Glomerular visceral epithelial cell (primary cell): Measurements from ENCODE around the gene SLC34A3.

Source experiments
- DNase-seq: peaks from one replicate; pipeline ENCODE4 v3.0.0-alpha.2; 2016; ENCODE audit errors: extremely low spot score

Gene SLC34A3

GRCh38 chr9:137230705-137231371 lies at the start of gene SLC34A3:
Gene SLC34A3 (plus strand): TSS chr9:137230901. CDS start chr9:137231703, 802 bp downstream.
- DNase-seq = no peak

DNA sequence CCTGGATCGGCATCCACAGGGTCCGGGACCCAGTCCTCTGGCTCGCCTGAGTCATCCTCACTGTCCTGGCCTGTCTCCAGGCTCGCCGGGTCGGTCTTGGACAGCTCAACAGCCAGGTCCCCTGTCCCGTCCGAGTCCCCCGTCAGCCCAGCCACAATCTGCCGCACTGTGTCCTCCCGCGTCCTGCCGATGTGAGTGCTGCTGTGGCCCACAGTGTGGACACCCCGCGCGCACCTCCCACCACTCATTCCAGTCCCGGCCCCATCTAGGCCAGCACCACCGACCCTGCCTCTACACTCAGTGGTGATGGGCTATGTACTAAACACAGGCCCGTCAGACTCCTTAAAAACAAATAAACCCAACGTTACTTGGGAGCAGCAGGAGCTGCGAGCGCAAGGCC lies 49.0 kb upstream of the SLC34A3 start:
- no peak for DNase-seq

DNA sequence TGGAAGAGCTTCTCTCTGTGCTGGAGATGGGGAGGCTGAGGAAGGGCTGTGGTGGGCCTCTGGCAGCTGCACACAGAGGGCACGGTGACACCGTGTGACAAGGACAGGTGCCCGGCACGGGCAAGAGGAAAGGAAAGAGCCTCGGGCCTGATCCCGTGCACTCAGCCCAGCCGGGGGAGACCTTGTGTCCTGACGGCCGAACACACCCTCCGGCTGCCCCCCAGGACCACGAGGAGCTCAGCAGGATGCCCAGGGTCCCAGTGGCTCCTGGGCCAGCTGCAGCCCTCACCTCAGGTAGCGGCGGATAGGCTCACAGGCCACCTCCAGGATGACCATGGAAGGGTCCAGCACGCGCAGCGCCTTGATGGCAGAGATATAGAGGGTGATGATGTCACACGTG lies 47.9 kb upstream of the SLC34A3 start:
- DNase-seq = no peak

DNA sequence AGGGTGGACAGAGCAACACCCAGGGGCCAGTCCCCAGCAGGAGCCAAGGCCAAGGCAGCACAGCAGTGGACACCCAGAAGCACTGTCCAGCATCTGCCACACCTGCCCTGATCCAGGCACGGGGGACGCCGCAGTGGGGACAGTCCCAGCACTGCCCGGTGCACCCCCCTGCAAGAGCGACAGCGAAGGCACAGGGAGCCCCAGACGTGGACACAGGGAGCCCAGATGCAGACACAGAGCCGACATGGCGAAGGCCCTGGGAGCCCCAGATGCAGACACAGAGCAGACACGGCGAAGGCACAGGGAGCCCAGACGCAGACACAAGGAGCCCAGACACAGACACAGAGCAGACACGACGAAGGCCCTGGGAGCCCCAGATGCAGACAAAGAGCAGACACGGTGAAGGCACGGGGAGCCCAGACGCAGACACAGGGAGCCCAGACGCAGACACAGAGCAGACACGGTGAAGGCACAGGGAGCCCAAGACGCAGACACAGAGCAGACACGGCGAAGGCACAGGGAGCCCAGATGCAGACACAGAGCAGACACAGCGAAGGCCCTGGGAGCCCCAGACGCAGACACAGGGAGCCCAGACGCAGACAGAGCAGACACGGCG lies 46.6 kb upstream of the SLC34A3 start:
- no peak for DNase-seq

GRCh38 chr9:137184881-137185660 lies 45.6 kb upstream of the SLC34A3 start:
- no peak for DNase-seq

DNA sequence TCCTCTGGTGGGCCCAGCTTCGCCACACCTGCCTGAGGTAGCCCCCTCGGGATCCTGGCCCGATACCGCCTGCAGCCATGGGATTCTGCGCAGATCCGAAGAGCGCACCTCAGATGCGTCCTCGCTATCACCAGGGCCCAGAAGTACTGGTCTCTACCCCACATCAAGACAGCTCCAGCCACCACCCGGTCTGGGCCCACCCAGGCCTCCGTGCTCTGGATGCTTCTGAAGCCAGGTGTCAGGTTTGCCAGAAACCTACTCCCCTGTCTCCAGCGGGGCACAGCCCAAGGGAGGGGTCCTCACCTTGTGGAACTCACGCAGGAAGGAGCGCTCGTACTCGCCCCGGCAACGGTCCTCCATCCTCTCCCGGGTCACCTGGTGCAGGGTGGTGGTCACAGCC lies 44.8 kb upstream of the SLC34A3 start:
- DNase-seq = no peak

DNA sequence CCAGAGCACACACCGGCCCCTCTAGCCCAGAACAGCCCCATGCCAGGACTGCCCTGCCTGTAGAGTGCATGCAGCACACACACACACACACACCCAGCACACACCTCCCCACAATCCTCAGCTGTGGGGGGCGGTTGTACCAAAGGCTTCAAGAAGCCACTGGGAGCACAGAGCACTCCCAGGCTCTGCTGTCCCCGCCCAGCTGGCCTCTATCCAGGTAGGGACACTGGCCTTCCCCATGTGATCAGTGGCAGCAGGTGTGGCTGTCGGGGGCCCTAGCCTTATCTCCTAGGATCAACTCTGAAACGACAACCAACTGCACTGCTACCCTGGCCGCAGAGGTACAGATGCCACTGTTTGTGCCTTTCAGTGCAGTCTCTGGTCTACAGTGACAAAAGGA lies 44.3 kb upstream of the SLC34A3 start:
- no peak for DNase-seq

- no peak for DNase-seq
These were observed 43.3 kb upstream of the SLC34A3 start for GRCh38 chr9:137187386-137187785.

- DNase-seq = no peak
These were observed 42.6 kb upstream of the SLC34A3 start for GRCh38 chr9:137188086-137188489.

- peak; percentile 94 for DNase-seq
These were observed 42.0 kb upstream of the SLC34A3 start, which contains the start of the genes ANAPC2 and SSNA1 for GRCh38 chr9:137188490-137189296. Gene ANAPC2 (minus strand): TSS chr9:137188560. CDS start chr9:137188532, 28 bp downstream. Gene SSNA1 (plus strand): TSS chr9:137188676. CDS start chr9:137188727, 51 bp downstream.

GRCh38 chr9:137189297-137190295 lies 41.1 kb upstream of the SLC34A3 start:
- no peak for DNase-seq

- DNase-seq = no peak
These were observed 40.3 kb upstream of the SLC34A3 start for GRCh38 chr9:137190315-137190856.

DNA sequence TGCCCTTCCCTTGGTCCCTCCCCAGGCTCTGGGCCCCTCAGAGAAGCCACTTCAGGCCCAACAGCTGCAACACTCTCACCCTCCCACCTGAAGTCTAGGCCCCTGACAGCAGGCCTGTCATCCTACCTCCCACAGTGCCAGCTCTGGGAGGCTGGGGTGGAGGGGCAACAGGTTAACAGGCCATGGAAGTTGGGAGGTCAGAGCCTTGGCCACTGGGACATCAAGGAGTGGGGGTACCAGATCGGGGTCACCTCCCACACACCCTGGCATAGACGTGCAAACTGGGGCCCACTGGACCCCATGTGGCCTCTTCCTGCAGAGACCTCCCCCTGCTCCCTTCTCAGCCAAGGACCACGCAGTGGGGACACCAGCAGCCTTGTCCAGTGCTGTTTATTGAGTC lies 39.5 kb upstream of the SLC34A3 start:
- no peak for DNase-seq

- no peak for DNase-seq
These were observed 38.8 kb upstream of the SLC34A3 start for GRCh38 chr9:137191691-137192447.

- no peak for DNase-seq
These were observed 38.3 kb upstream of the SLC34A3 start for GRCh38 chr9:137192448-137192780.

DNA sequence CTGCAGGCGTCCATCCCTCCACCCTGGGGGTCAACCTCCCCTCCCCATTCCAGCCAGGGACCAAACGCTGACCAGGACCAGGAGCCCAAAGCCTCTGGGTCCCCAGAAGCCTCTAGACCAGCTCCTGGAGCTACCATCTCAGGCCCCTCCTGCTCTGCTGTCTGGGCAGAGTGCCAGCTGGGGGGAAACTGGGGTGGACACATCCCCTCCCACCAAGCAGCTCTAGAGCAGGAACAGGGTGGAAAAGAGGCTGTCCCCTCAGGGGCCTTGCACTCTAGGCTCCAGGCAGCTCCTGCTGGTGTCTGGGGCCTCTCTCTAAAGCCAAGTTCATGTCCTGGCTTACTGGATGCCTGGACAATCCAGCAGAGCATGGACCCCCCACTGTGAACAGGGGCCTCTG lies 37.8 kb upstream of the SLC34A3 start:
- no peak for DNase-seq

DNA sequence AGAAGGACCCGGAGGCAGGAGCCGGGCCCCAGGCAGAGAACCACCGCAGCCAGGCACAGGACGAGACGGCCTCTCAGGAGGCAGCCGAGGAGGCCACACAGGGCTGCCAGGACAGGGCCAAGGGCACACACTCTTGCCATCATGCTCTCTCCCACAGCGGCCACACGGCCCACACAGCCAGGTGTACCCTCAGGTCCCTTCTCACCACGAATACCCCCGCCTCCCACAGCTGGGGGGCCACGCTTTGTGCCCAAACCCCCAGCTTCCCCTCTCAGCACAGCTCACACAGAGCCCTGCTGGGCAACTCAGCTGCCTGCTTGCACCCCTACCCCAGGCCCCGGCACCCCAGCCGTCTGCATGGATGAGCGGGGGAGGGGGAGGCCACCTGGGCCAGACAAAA lies 36.9 kb upstream of the SLC34A3 start:
- DNase-seq = no peak

DNA sequence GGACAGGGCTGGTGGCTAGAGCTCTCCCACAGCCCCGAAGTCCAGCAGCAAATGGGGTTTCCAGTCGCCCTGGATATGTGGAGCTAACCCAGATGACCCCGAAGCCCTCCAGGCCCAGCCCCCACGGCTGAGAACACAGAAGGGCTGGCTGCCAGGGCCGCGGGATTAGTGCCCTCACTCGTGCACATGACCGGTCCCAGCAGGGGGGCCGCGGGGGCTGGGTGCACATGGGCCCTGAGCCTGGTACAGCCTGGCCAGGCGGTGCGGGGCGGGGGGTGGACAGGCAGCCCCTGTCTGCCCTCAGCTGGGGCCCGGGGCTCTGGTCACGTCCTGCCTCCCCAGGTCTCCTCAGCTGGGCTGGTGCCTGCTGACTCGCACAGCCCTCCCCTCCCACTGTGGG lies 36.3 kb upstream of the SLC34A3 start:
- peak; percentile 33 for DNase-seq

DNA sequence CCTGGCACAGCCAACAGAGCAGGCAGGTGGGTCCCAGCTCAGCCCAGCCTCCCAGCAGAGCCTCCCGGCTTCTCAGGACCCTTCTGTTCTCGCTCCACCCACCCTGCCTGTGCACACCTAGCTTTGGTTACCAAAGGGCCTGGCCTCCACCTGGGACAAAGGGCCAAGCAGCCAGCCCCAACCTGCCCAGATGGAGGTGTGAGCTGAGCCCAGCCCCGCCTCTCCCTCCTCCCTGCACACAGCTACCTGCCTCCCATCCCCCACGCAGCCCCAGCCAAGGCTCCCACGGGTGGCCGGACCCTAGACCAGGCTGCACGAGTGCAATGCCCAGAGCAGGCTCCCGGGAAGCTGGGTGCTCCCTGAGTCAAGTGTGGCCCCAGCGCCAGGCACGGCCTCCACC lies 35.8 kb upstream of the SLC34A3 start:
- no peak for DNase-seq
